OCI-LY1 (cell line): Measurements from ENCODE around the gene ESR2.

Experiments used
- H2AFZ ChIP-seq: fragments of 200-600 bp; sonication (generic), shearing (Covaris generic); 2 replicates; pipeline ENCODE4 v1.6.0; 2014; ENCODE audit warnings: antibody characterized with exemption, mild to moderate bottlenecking, low read length
- H3F3A ChIP-seq: fragments of 200-600 bp; sonication (generic), shearing (Covaris generic); 2 replicates; pipeline ENCODE4 v1.6.0; 2014; ENCODE audit warnings: mild to moderate bottlenecking, antibody characterized with exemption, low read length, moderate library complexity; ENCODE audit not compliant: insufficient read depth
- H3K27ac ChIP-seq: fragments of 200-600 bp; sonication (generic); 2 replicates; pipeline ENCODE4 v1.5.1; 2014; ENCODE audit warnings: low read length, mixed run types, mild to moderate bottlenecking, low read depth; ENCODE audit not compliant: poor library complexity, severe bottlenecking
- H3K27me3 ChIP-seq: fragments of 200-600 bp; sonication (generic); 2 replicates; pipeline ENCODE4 v1.6.0; 2014; ENCODE audit warnings: antibody characterized with exemption, mild to moderate bottlenecking, low read length, moderate library complexity; ENCODE audit not compliant: insufficient read depth
- H3K36me3 ChIP-seq: fragments of 200-600 bp; sonication (generic); 2 replicates; pipeline ENCODE4 v1.6.1; 2014; ENCODE audit warnings: mild to moderate bottlenecking, antibody characterized with exemption, low read length, moderate library complexity, mixed read lengths; ENCODE audit not compliant: insufficient read depth
- H3K4me1 ChIP-seq: fragments of 200-600 bp; sonication (generic); 2 replicates; pipeline ENCODE4 v1.5.1; 2014; ENCODE audit warnings: mild to moderate bottlenecking, low read length, moderate library complexity; ENCODE audit not compliant: insufficient read depth, severe bottlenecking
- H3K4me2 ChIP-seq: fragments of 200-600 bp; sonication (generic), shearing (Covaris generic); 2 replicates; pipeline ENCODE4 v1.6.1; 2014; ENCODE audit warnings: low read length
- H3K4me3 ChIP-seq: fragments of 200-600 bp; sonication (generic); 2 replicates; pipeline ENCODE4 v1.5.1; 2014; ENCODE audit warnings: low read length, low read depth, mild to moderate bottlenecking, mixed read lengths; ENCODE audit not compliant: poor library complexity, severe bottlenecking
- H3K79me2 ChIP-seq: fragments of 200-600 bp; shearing (Covaris generic); 2 replicates; pipeline ENCODE4 v1.6.1; 2016; ENCODE audit warnings: mixed run types, low read length, mixed read lengths; ENCODE audit not compliant: insufficient read depth
- H3K9ac ChIP-seq: fragments of 200-600 bp; sonication (generic), shearing (Covaris generic); 2 replicates; pipeline ENCODE4 v1.6.1; 2014; ENCODE audit warnings: mild to moderate bottlenecking, low read length, mixed read lengths
- H3K9me2 ChIP-seq: fragments of 200-600 bp; sonication (generic), shearing (Covaris generic); 2 replicates; pipeline ENCODE4 v1.6.1; 2014; ENCODE audit warnings: low read depth, mild to moderate bottlenecking, low read length, mixed read lengths
- H3K9me3 ChIP-seq: fragments of 200-600 bp; shearing (Covaris generic); 2 replicates; pipeline ENCODE4 v1.6.1; 2014; ENCODE audit warnings: low read length, mixed read lengths
- H4K20me1 ChIP-seq: fragments of 200-600 bp; sonication (generic), shearing (Covaris generic); 2 replicates; pipeline ENCODE4 v1.6.0; 2016; ENCODE audit warnings: mild to moderate bottlenecking, low read length; ENCODE audit not compliant: insufficient read depth
- CTCF ChIP-seq: fragments of 200-600 bp; sonication (generic), shearing (Covaris generic); IDR thresholded peaks from 2 replicates; pipeline ENCODE4 v1.5.1; 2017; ENCODE audit warnings: mild to moderate bottlenecking, antibody characterized with exemption, low read length, moderate library complexity, mixed read lengths
- EZH2 ChIP-seq: fragments of 200-600 bp; sonication (generic), shearing (Covaris generic); IDR thresholded peaks from 2 replicates; pipeline ENCODE4 v1.8.0; 2017; ENCODE audit warnings: borderline replicate concordance, mixed run types, mild to moderate bottlenecking, antibody characterized with exemption, low read length, moderate library complexity, mixed read lengths

Gene ESR2

DNA sequence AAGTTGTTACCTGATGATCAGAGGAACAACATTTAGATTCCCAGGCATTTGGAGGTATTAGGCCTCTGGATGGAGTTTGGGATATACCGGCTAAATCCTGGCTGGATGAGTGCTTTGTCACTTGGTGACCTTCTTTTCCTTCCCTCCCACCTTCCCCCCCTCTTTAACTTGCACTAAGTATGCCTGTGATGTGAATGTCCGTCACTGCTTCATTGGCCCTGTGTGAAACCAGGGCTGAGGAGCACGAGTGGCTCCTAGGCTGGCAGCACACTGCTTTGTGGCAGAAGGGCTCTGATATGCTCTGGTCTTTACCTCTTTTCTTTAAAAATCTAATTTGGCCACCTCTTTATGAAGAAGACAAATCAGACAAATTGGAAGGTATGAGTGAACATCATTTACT, 95.7 kb downstream of the ESR2 start:
- no peak overlapping the region for H2AFZ ChIP-seq
- H3K27me3 ChIP-seq = no peaks in the 10 kb centered on the region
- no peaks in the 10 kb centered on the region for H3K79me2 ChIP-seq
- peak overlapping the region; percentile 84 for H3K4me2 ChIP-seq
- H3K36me3 ChIP-seq = peaks cover 5% of the 10 kb centered on the region; the same call in 1 of the 2 replicates
- H3K4me3 ChIP-seq = peak overlapping the region; percentile 58
- no peaks in the 10 kb centered on the region for H3K9me3 ChIP-seq
- peak overlapping the region; percentile 69; the same call in 1 of the 2 replicates for H3K9ac ChIP-seq
- peaks cover 99% of the 10 kb centered on the region for H3K4me1 ChIP-seq
- TF ChIP-seq CTCF = no peak
- no peak for TF ChIP-seq EZH2
- H3K27ac ChIP-seq = peak overlapping the region; percentile 100
- H3F3A ChIP-seq = peaks cover 19% of the 10 kb centered on the region; the same call in 1 of the 2 replicates
- H4K20me1 ChIP-seq = no peaks in the 10 kb centered on the region
- no peaks in the 10 kb centered on the region for H3K9me2 ChIP-seq

- no peaks in the 10 kb centered on the region for H3K9me3 ChIP-seq
- H3K9ac ChIP-seq = peak overlapping the region; percentile 69
- peaks cover 94% of the 10 kb centered on the region for H3K4me1 ChIP-seq
Measured at GRCh38 chr14:64197996-64198395, 96.2 kb downstream of the ESR2 start.

GRCh38 chr14:64196814-64197411, 97.3 kb downstream of the ESR2 start:
- no peak for TF ChIP-seq EZH2
- no peak for TF ChIP-seq CTCF
- H3K4me1 ChIP-seq = peaks cover 83% of the 10 kb centered on the region
- H3K79me2 ChIP-seq = no peaks in the 10 kb centered on the region
- no peaks in the 10 kb centered on the region for H3K9me2 ChIP-seq
- H3K9me3 ChIP-seq = no peaks in the 10 kb centered on the region
- peak overlapping the region; percentile 100 for H3K27ac ChIP-seq
- peak overlapping the region; percentile 69 for H3K9ac ChIP-seq
- no peaks in the 10 kb centered on the region for H3K27me3 ChIP-seq
- H3K4me2 ChIP-seq = peak overlapping the region; percentile 84
- H4K20me1 ChIP-seq = no peaks in the 10 kb centered on the region
- peaks cover 6% of the 10 kb centered on the region; the same call in 1 of the 2 replicates for H3F3A ChIP-seq
- H3K4me3 ChIP-seq = peak overlapping the region; percentile 58
- no peak overlapping the region for H2AFZ ChIP-seq
- peaks cover 16% of the 10 kb centered on the region; the same call in 1 of the 2 replicates for H3K36me3 ChIP-seq

More at GRCh38 chr14:64197996-64198395, 96.2 kb downstream of the ESR2 start:
- Histone ChIP-seq H3K9me2 (no peaks in the 10 kb centered on the region), H3F3A (peaks cover 14% of the 10 kb centered on the region; the same call in 1 of the 2 replicates), H3K79me2 (no peaks in the 10 kb centered on the region), H3K4me2 (peak overlapping the region; percentile 84), H3K4me3 (peak overlapping the region; percentile 58), H3K36me3 (peaks cover 9% of the 10 kb centered on the region; the same call in 1 of the 2 replicates), H3K27me3 (no peaks in the 10 kb centered on the region), H2AFZ (no peak overlapping the region), H4K20me1 (no peaks in the 10 kb centered on the region), H3K27ac (peak overlapping the region; percentile 100)
- no peak for TF ChIP-seq EZH2
- no peak for TF ChIP-seq CTCF
